Measurements from ENCODE around the gene BEND3.

GRCh38 chr6:107030151-107030550, 85.2 kb downstream of the BEND3 start:
- TF ChIP-seq CTCF (conservative IDR thresholded peaks at IDR 0.05) (no peak), ZFX (IDR thresholded peaks at IDR 0.05) (no peak)

Data from C4-2B (cell line).